PC-9 (cell line): Measurements from ENCODE around the gene MAP3K5.
"Not testable (repeated sequence)": the region's sequence is repeated elsewhere in the genome, so short reads cannot be mapped to it uniquely, and the experiment has no call there.

Experiments used
- CTCF ChIP-seq: fragments of 200-600 bp; sonication (generic); conservative IDR thresholded peaks from 2 replicates; pipeline ENCODE4 v1.6.1; 2017; ENCODE audit warnings: mixed run types, antibody characterized with exemption, mild to moderate bottlenecking, moderate library complexity
- EZH2 ChIP-seq: fragments of 200-600 bp; sonication (generic); IDR thresholded peaks from 2 replicates; pipeline ENCODE4 v1.8.0; 2017; ENCODE audit warnings: antibody characterized with exemption, low read depth

DNA sequence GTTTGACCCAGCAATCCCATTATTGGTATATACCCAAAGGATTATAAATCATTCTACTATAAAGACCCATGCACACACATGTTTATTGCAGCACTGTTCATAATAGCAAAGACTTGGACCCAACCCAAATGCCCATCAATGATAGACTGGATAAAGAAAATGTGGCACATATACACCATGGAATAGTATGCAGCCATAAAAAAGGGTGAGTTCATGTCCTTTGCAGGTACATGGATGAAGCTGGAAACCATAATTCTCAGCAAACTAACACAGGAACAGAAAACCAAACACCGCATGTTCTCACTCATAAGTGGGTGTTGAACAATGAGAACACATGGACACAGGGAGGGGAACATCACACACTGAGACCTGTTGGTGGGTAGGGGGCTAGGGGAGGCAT lies 104.4 kb downstream of the MAP3K5 start:
- not testable (repeated sequence) for TF ChIP-seq CTCF, EZH2
